PFSK-1 (cell line): Measurements from ENCODE around the gene PPFIBP1. TPM values are rescaled to one million over a fixed set of nuclear protein-coding genes. Genes with fewer than 3 reads are reported as not detected.

Experiments
- FOXP2 ChIP-seq: optimal IDR thresholded peaks from 2 replicates; pipeline ENCODE3; 2011; ENCODE audit warnings: borderline replicate concordance, control low read depth, inconsistent platforms; ENCODE audit not compliant: insufficient read depth; ENCODE audit errors: extremely low read length, extremely low read depth
- POLR2AphosphoS5 ChIP-seq: IDR thresholded peaks from 2 replicates; pipeline ENCODE4 v1.6.1; 2012; ENCODE audit warnings: low read depth, mild to moderate bottlenecking, control low read depth, low read length, moderate library complexity
- SIN3A ChIP-seq: IDR thresholded peaks from 2 replicates; pipeline ENCODE4 v1.6.1; 2012; ENCODE audit warnings: mild to moderate bottlenecking, low read length, moderate library complexity, borderline replicate concordance; ENCODE audit not compliant: insufficient read depth
- TAF1 ChIP-seq: IDR thresholded peaks from 2 replicates; pipeline ENCODE4 v1.6.1; 2012; ENCODE audit warnings: low read length, control low read depth, borderline replicate concordance; ENCODE audit not compliant: insufficient read depth
- polyA plus RNA-seq: library from polyadenylated mRNA; unstranded; fragments of >200 nt; gene quantifications from one replicate; pipeline ENCODE4 v1.2.1, GENCODE V29; 2012; ENCODE audit warnings: low read depth, missing spikeins; ENCODE audit not compliant: insufficient read length
- TF ChIP-seq, protein P1 (sequence below), 2 experiments: IDR thresholded peaks; 2 replicates each; pipeline versions ENCODE4 v1.6.1 to v1.8.0; 2011 to 2012; ENCODE audit warnings: low read depth in 2 of 2, low read length in 2 of 2, control low read depth in 1 of 2, inconsistent platforms in 1 of 2, mild to moderate bottlenecking in 1 of 2, moderate library complexity in 1 of 2; ENCODE audit not compliant: insufficient read depth in 1 of 2

The PPFIBP1 gene
- polyA plus RNA-seq, result 13.8 TPM

DNA sequence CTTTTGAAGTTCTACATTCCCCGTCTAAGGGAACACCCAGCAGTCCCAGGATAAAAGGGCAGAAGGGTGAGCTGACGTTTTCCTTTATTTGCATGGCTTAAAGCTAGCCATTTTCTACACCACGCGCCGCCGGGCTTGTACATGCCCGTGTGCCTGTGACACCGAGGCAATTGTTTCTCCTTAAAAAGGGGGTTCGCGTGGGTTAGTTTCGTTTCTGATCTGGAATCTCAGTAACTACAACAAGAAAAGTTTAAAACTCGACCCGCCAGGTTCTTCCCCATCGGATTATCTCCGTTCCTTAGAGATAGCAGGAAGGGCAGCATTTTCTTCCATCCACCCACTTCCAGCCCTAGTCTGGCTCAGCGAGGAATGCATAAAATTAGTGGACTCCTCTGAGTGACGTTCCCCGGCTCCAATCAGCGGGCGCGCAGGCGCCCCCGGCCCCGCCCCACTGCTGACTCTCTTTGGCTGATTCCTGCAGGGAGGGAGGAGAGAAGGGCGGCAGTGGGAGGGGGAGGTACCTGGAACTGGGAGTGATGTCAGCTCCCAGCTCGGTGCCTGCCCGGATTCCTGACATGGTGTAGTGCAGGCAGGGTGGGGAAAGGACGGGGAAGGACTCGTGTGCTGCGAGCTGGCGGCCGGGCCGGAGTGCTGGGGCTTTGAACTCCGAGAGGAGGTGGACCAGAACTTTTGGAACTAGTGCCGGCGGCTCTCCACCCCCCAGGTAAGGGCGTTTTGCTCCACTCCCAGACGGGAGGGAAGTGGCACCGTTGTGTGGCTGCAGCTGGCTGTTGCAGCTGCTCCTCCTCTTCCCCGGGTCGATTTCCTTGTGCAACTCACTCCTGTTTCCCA, at the start of gene PPFIBP1:
Gene PPFIBP1 (plus strand): TSS at position 565 of the 852 bp plus-strand sequence. CDS start 109,191 bp downstream, outside the sequence.
- no peak for TF ChIP-seq FOXP2
- peak; percentile 72; the same call in 1 of the 2 replicates for TF ChIP-seq POLR2AphosphoS5
- TF ChIP-seq SIN3A, result no peak
- peak; percentile 82 for TF ChIP-seq TAF1

DNA sequence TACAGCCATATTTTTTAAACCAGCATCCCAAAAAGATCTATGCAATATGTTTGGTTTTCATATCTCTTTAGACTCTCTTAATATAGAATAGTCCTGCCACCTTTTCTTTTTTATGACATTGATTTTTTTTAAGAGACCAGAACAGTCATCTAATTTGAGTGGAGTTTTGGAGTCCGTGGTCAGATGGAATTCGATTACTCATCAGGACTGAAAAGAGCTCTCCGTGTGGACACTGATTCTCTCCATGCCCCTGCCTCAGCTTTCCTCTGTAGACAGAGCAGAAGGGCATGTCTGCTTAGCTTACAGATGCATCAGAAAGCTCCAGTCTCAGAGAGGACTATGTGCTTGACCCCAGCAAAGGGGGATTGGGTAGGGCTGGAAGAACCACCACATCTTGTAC, 49.7 kb upstream of the PPFIBP1 start:
- TF ChIP-seq POLR2AphosphoS5, result no peak

DNA sequence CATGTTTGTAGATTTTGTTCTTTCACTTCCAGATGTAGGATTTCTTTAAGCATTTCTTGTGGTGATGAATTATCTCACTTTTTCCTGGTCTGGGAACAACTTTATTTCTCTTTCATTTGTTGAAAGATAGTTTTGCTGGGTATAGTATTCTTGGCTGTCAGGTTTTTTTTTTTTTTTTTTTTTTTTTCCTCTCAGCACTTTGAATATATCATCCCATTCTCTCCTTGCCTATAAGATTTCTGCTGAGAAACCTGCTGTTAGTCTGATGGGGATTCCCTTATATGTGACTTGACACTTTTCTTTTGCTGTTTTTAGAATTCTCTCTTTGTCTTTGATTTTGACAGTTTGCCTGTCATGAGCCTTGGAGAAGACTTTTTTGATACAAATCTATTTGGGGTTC, 47.0 kb upstream of the PPFIBP1 start:
- no peak for TF ChIP-seq SIN3A
- TF ChIP-seq TAF1, result no peak
- TF ChIP-seq, protein P1, sequence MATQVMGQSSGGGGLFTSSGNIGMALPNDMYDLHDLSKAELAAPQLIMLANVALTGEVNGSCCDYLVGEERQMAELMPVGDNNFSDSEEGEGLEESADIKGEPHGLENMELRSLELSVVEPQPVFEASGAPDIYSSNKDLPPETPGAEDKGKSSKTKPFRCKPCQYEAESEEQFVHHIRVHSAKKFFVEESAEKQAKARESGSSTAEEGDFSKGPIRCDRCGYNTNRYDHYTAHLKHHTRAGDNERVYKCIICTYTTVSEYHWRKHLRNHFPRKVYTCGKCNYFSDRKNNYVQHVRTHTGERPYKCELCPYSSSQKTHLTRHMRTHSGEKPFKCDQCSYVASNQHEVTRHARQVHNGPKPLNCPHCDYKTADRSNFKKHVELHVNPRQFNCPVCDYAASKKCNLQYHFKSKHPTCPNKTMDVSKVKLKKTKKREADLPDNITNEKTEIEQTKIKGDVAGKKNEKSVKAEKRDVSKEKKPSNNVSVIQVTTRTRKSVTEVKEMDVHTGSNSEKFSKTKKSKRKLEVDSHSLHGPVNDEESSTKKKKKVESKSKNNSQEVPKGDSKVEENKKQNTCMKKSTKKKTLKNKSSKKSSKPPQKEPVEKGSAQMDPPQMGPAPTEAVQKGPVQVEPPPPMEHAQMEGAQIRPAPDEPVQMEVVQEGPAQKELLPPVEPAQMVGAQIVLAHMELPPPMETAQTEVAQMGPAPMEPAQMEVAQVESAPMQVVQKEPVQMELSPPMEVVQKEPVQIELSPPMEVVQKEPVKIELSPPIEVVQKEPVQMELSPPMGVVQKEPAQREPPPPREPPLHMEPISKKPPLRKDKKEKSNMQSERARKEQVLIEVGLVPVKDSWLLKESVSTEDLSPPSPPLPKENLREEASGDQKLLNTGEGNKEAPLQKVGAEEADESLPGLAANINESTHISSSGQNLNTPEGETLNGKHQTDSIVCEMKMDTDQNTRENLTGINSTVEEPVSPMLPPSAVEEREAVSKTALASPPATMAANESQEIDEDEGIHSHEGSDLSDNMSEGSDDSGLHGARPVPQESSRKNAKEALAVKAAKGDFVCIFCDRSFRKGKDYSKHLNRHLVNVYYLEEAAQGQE (IDR thresholded peaks at IDR 0.05; ENCODE audit: insufficient read depth in 1 of 2, low read depth in 2 of 2, low read length in 2 of 2), result no peak
- TF ChIP-seq FOXP2, result no peak
- TF ChIP-seq POLR2AphosphoS5, result no peak

DNA sequence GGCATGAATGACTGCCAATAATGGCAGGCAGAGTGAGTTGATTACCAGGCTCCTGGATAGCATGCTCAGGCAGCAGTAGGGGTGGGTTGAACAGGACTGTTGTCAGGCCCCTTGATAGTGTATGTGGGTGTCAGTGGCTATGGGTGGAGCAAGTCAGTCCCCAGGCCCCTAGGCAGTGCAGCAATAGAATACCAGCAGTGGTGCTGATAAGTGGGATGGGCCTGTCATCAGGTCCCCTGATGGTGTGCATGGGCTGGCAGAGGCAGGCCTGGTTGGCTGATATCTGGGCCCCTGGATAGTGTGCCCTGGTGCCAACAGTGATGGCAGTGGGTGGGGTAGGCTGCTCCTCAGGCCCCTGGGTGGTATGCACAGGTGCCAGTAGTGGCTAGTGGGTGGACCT, 45.1 kb upstream of the PPFIBP1 start:
- TF ChIP-seq SIN3A (no peak), POLR2AphosphoS5 (no peak), FOXP2 (no peak), TAF1 (no peak)
- TF ChIP-seq, protein P1 (IDR thresholded peaks at IDR 0.05; ENCODE audit: insufficient read depth in 1 of 2, low read depth in 2 of 2, low read length in 2 of 2), result no peak

DNA sequence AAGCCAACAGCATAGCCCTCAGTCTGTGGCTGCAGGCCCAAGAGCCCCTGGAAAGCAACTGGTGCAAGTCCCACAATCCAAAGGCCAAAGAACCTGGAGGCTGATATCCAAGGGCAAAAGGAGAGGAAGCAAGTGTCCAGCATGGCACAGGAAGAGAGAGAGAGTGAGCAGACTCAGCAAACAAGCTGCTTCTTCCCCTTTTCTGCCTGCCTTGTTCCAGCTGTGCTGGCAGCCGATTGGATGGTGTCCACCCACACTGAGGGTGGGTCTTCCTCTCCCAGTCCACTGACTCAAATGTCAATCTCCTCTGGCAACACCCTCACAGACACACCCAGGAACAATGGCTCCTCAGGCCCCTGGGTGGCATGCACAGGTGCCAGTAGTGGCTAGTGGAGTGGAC, 44.0 kb upstream of the PPFIBP1 start:
- TF ChIP-seq FOXP2 (no peak), TAF1 (no peak), SIN3A (no peak), POLR2AphosphoS5 (no peak)
- TF ChIP-seq, protein P1 (IDR thresholded peaks at IDR 0.05; ENCODE audit: insufficient read depth in 1 of 2, low read depth in 2 of 2, low read length in 2 of 2), result no peak

DNA sequence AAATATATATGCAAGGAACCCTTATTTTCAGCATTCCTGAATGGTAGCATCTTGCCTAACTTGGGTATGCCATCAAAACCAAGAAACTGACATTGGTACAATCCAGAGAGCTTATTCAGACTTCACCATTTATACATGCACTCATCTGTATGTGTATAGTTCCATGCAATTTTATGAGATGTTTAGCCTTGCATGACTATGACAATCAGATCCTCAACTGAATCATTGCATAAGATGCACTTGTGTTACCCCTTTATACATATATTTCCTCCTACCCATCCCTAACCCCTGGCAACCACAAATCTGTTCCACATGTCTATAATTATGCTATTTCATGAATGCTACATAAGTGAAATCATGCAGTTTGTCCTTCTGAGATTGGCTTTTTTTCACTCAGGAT, 37.0 kb upstream of the PPFIBP1 start:
- TF ChIP-seq TAF1 (no peak), POLR2AphosphoS5 (no peak), SIN3A (no peak), FOXP2 (no peak)
- TF ChIP-seq, protein P1 (IDR thresholded peaks at IDR 0.05; ENCODE audit: insufficient read depth in 1 of 2, low read depth in 2 of 2, low read length in 2 of 2), result no peak
